NB4 (cell line): ENCODE results near the gene CEP20.

Experiments used
- DNase-seq: peaks from one replicate; pipeline ENCODE4 v3.0.0; 2010; ENCODE audit warnings: low read depth
- H3K4me3 ChIP-seq: one replicate; pipeline ENCODE4 v1.5.1; 2011; ENCODE audit warnings: mild to moderate bottlenecking, low read depth, low read length, moderate library complexity
- CTCF ChIP-seq: IDR thresholded peaks from one replicate; pipeline ENCODE4 v1.5.1; 2012; ENCODE audit warnings: low read depth, low read length
- MAX ChIP-seq: IDR thresholded peaks from 2 replicates; pipeline ENCODE4 v1.6.1; 2011; ENCODE audit warnings: low read depth, low read length
- MYC ChIP-seq: IDR thresholded peaks from 2 replicates; pipeline ENCODE4 v1.6.1; 2011; ENCODE audit warnings: low read depth, low read length
- POLR2A ChIP-seq: IDR thresholded peaks from 2 replicates; pipeline ENCODE4 v1.6.1; 2011; ENCODE audit warnings: mild to moderate bottlenecking; ENCODE audit not compliant: insufficient read length; ENCODE audit errors: extremely low read depth

Gene CEP20

GRCh38 chr16:15819046-15819445 lies 69.4 kb downstream of the CEP20 start:
- no peak for DNase-seq
- no peak overlapping the region for H3K4me3 ChIP-seq
- TF ChIP-seq CTCF (no peak), MAX (no peak), POLR2A (no peak), MYC (no peak)

- no peak overlapping the region for H3K4me3 ChIP-seq
- TF ChIP-seq CTCF (no peak), MYC (no peak), MAX (no peak), POLR2A (no peak)
Measured at GRCh38 chr16:15817446-15817845, 71.0 kb downstream of the CEP20 start.

GRCh38 chr16:15816228-15816627 lies 72.2 kb downstream of the CEP20 start:
- no peak overlapping the region for H3K4me3 ChIP-seq
- no peak for TF ChIP-seq MYC
- no peak for TF ChIP-seq POLR2A
- no peak for TF ChIP-seq CTCF
- no peak for TF ChIP-seq MAX
- DNase-seq: no peak

More at GRCh38 chr16:15817446-15817845, 71.0 kb downstream of the CEP20 start:
- DNase-seq: no peak
